ENCODE data around the gene CD180. TPM values are rescaled to one million over a fixed set of nuclear protein-coding genes. Genes with fewer than 3 reads are reported as not detected.

The CD180 gene
- total and polyA plus RNA-seq, 9 of the 15 experiments (the other 6 are each of a cell fraction or from before 2014, with no cell fraction given) = 0.01 to 0.07 TPM; not detected in 7

GRCh38 chr5:67211926-67212325 is 15.3 kb upstream of the CD180 start:
- H3K9ac ChIP-seq (ENCODE audit: insufficient read depth in 1 of 2, low read depth in 2 of 2, low read length in 2 of 2) = no peak overlapping the region
- H3K36me3 ChIP-seq (ENCODE audit: control insufficient read depth, insufficient read depth, low read length) = no peaks in the 10 kb centered on the region
- no peaks in the 10 kb centered on the region for H3K9me1 ChIP-seq (ENCODE audit: control insufficient read depth, insufficient read depth, low read length)
- H3K9me3 ChIP-seq (replicated peaks; ENCODE audit: control insufficient read depth, insufficient read depth, low read depth, low read length) = no peaks in the 10 kb centered on the region
- no peak for TF ChIP-seq STAT5B (CRISPR knock-in tag; IDR thresholded peaks at IDR 0.05)
- no peak for TF ChIP-seq ZNF717 (CRISPR knock-in tag; IDR thresholded peaks at IDR 0.05)
- TF ChIP-seq ZBTB11 (CRISPR knock-in tag; IDR thresholded peaks at IDR 0.05) = no peak
- no peak for TF ChIP-seq ZNF395 (CRISPR knock-in tag; IDR thresholded peaks at IDR 0.05)
- TF ChIP-seq NFYB (IDR thresholded peaks at IDR 0.05; ENCODE audit: extremely low read depth, insufficient read length) = no peak
- no peak for TF ChIP-seq CREBBP (IDR thresholded peaks at IDR 0.05; ENCODE audit: low read depth, low read length)
- TF ChIP-seq AFF1 (IDR thresholded peaks at IDR 0.05; ENCODE audit: low read depth in 1 of 2, partially characterized antibody in 2 of 2) = no peak
- no peak for TF ChIP-seq ZZZ3 (IDR thresholded peaks at IDR 0.05)
- no peak for TF ChIP-seq NR4A1 (CRISPR knock-in tag; IDR thresholded peaks at IDR 0.05)
- no peak for TF ChIP-seq NR4A1 (tag; IDR thresholded peaks at IDR 0.05)
- H3K79me2 ChIP-seq (ENCODE audit: control insufficient read depth, insufficient read depth, low read length) = no peaks in the 10 kb centered on the region
- no peak overlapping the region for H3K27ac ChIP-seq (ENCODE audit: extremely low read depth, low read depth, low read length)
- H3K27me3 ChIP-seq (ENCODE audit: control insufficient read depth in 2 of 2, insufficient read depth in 2 of 2, low read length in 2 of 2) = peaks cover 10 to 30% of the 10 kb centered on the region in 2 experiments
- no peak for FAIRE-seq
- BruUV-seq (replicated peaks) = no TSS peak
- POLR2A ChIA-PET = no interaction called here
- H4K20me1 ChIP-seq (replicated peaks; ENCODE audit: control insufficient read depth, insufficient read depth, low read length) = peaks cover 5% of the 10 kb centered on the region; the same call in 1 of the 2 replicates
- 3% methylated on average over 2 of the region's 2 CpGs for WGBS (ENCODE audit: insufficient coverage, low coverage, missing lambda C conversion rate)
- H3K4me1 ChIP-seq (replicated peaks in 1 of 2; ENCODE audit: control insufficient read depth in 2 of 2, insufficient read depth in 2 of 2, low read length in 2 of 2) = peaks cover 0 to 6% of the 10 kb centered on the region in 2 experiments; a peak in 1 of 5 replicates
- CTCF ChIA-PET (ENCODE audit: low intra/inter-chr PET ratio) = no interaction called here
- ATAC-seq = no peak
- no peak for DNase-seq (ENCODE audit: extremely low read depth in 1 of 4, low spot score in 3 of 4)
- intact Hi-C loops (cut with micrococcal nuclease) = no loop called here
- H2AFZ ChIP-seq (ENCODE audit: low read depth, low read length) = no peak overlapping the region
- H3K4me2 ChIP-seq (ENCODE audit: insufficient read depth, low read length) = no peak overlapping the region
- no peak overlapping the region for H3K4me3 ChIP-seq
- in situ Hi-C loops (cut with MboI) = loop anchor here (10.0 kb wide), 3 partner anchors 217 to 907 kb away; no protein-coding TSS in a partner anchor

Measured in K562 (cell line).